GM12878 (cell line): Measurements from ENCODE around the gene PGC. TPM values are rescaled to one million over a fixed set of nuclear protein-coding genes. Genes with fewer than 3 reads are reported as not detected.

Experiments used
- ATAC-seq: fragments of 200-7000 bp; cut with Tn5 transposase; 3 replicates; pipeline ENCODE4 v1.9.1; 2020; ENCODE audit warnings: mild to moderate bottlenecking, moderate library complexity
- BruUV-seq: library from RNA; stranded (reverse); fragments of 400-500 nt; replicated peaks from 2 replicates; lab custom pipeline; 2021; lab: Mats Ljungman, UMichigan
- CTCF ChIA-PET: fragments of 300-600 bp; sonication (Branson Sonifier 250); formaldehyde crosslinking; extraction: SDS; loops from one replicate; lab custom pipeline; 2021; ENCODE audit warnings: inconsistent platforms; lab: Yijun Ruan, JAX
- POLR2A ChIA-PET: fragments of 350-600 bp; formaldehyde crosslinking; extraction: SDS; loops from one replicate; lab custom pipeline; 2021; ENCODE audit warnings: inconsistent platforms; lab: Charles Lee
- RAD21 ChIA-PET: fragments of 300-600 bp; sonication (Branson Sonifier 250); formaldehyde crosslinking; loops from one replicate; lab custom pipeline; 2023; ENCODE audit warnings: antibody characterized with exemption; ENCODE audit not compliant: unreplicated experiment; lab: Charles Lee
- SMC1A ChIA-PET: fragments of 300-600 bp; sonication (Branson Sonifier 250); formaldehyde crosslinking; loops from one replicate; lab custom pipeline; 2023; ENCODE audit not compliant: unreplicated experiment, uncharacterized antibody; lab: Charles Lee
- DNase-seq: peaks from one replicate; pipeline ENCODE4 v3.0.0-alpha.2; 2011; ENCODE audit warnings: low read depth, low spot score
- FAIRE-seq: peaks from 3 replicates; lab custom pipeline; 2011; peaks lifted over from hg19 to GRCh38; lab: Jason Lieb, UNC
- H2AFZ ChIP-seq: 2 replicates; pipeline ENCODE4 v1.6.0; 2011; ENCODE audit warnings: low read depth, low read length, control low read depth; ENCODE audit not compliant: control insufficient read depth
- H3K27ac ChIP-seq: 2 replicates; pipeline ENCODE4 v1.5.1; 2011; ENCODE audit warnings: control low read depth; ENCODE audit not compliant: control insufficient read depth, insufficient read depth
- H3K27me3 ChIP-seq, 2 experiments: replicated peaks in 1 of 2; 2 replicates each; pipeline versions ENCODE4 v1.6.0 to v1.6.1; 2011; ENCODE audit warnings: low read length in 1 of 2; ENCODE audit not compliant: control insufficient read depth in 2 of 2, insufficient read depth in 2 of 2
- H3K36me3 ChIP-seq, 2 experiments: 2 replicates each; pipeline ENCODE4 v1.5.1; 2011; ENCODE audit warnings: low read length in 1 of 2; ENCODE audit not compliant: control insufficient read depth in 2 of 2, insufficient read depth in 2 of 2
- H3K4me1 ChIP-seq: 2 replicates; pipeline ENCODE4 v1.6.1; 2011; ENCODE audit warnings: mild to moderate bottlenecking, low read length, moderate library complexity, mixed read lengths; ENCODE audit not compliant: control insufficient read depth, insufficient read depth
- H3K4me2 ChIP-seq: 2 replicates; pipeline ENCODE4 v1.6.0; 2011; ENCODE audit warnings: control low read depth; ENCODE audit not compliant: control insufficient read depth, insufficient read depth
- H3K4me3 ChIP-seq: fragments of 200-600 bp; sonication (generic); 2 replicates; pipeline ENCODE4 v1.5.1; 2016
- H3K79me2 ChIP-seq: 2 replicates; pipeline ENCODE4 v1.6.0; 2011; ENCODE audit warnings: low read length; ENCODE audit not compliant: control insufficient read depth, insufficient read depth
- H3K9ac ChIP-seq: 2 replicates; pipeline ENCODE4 v1.8.0; 2011; ENCODE audit warnings: low read length, control low read depth, mixed read lengths; ENCODE audit not compliant: control insufficient read depth, insufficient read depth
- H3K9me3 ChIP-seq: replicated peaks from 3 replicates; pipeline ENCODE4 v1.5.1; 2011; ENCODE audit warnings: mild to moderate bottlenecking, low read length; ENCODE audit not compliant: control insufficient read depth, insufficient read depth
- H4K20me1 ChIP-seq: 2 replicates; pipeline ENCODE4 v1.6.0; 2011; ENCODE audit not compliant: control insufficient read depth, insufficient read depth
- BHLHE40 ChIP-seq, 2 experiments: fragments of 450-650 bp in 1 of 2; IDR thresholded peaks; 2 replicates each; pipeline ENCODE4 v1.6.1; 2011 to 2017; ENCODE audit warnings: low read depth in 2 of 2, borderline replicate concordance in 1 of 2, improper control_type of control experiment in 1 of 2, low read length in 1 of 2, mild to moderate bottlenecking in 1 of 2
- CREM ChIP-seq: IDR thresholded peaks from 2 replicates; pipeline ENCODE4 v1.6.1; 2014; ENCODE audit warnings: antibody characterized with exemption, low read depth
- EGR1 ChIP-seq, 2 experiments: IDR thresholded peaks; 1 replicate in 1 of 2; 2 replicates in 1 of 2; pipeline ENCODE4 v1.6.1; 2011 to 2012; ENCODE audit warnings: low read depth in 2 of 2, low read length in 2 of 2, borderline replicate concordance in 1 of 2, mild to moderate bottlenecking in 1 of 2, moderate library complexity in 1 of 2
- SMAD1 ChIP-seq: fragments of 450-650 bp; IDR thresholded peaks from 2 replicates; pipeline ENCODE4 v1.6.1; 2018; ENCODE audit warnings: mild to moderate bottlenecking, low read depth; ENCODE audit not compliant: partially characterized antibody
- WGBS: methylation state at CpG from one replicate; pipeline ENCODE4 v1.1.6; 2016; ENCODE audit warnings: low lambda C conversion rate; ENCODE audit not compliant: insufficient replicate concordance, insufficient coverage; ENCODE audit errors: missing lambda C conversion rate; 5-methylcytosine and 5-hydroxymethylcytosine counted together
- in situ Hi-C: fragments of 300-500 bp; cut with MboI; formaldehyde crosslinking; loops from 9 replicates; pipeline ENCODE4 v1.14.3; 2018; ENCODE audit warnings: mixed read lengths
- intact Hi-C: fragments of 100-400 bp; cut with micrococcal nuclease; formaldehyde crosslinking; loops from one replicate; pipeline ENCODE4 v1.14.2; 2022; ENCODE audit not compliant: unreplicated experiment
- polyA plus RNA-seq, 11 experiments: library from polyadenylated mRNA; depleted of rRNA in 4 of 11; unstranded in 6 of 11; stranded (reverse) in 5 of 11; fragments of >200 nt; fragmentation: Nextera tagmentation in 4 of 11; fragmentation: Illumina TruSeq in 1 of 11; extraction: Ambion mirVana in 4 of 11; extraction: Trizol in 1 of 11; gene quantifications; 1 replicate in 1 of 11; 2 replicates in 10 of 11; pipeline versions ENCODE4 v1.2.1 to v1.2.3, GENCODE V29; 2011 to 2016; ENCODE audit warnings: inconsistent platforms in 2 of 11, missing spikeins in 2 of 11, low read depth in 1 of 11
- total RNA-seq, 4 experiments: library from RNA; depleted of rRNA in 3 of 4; stranded (reverse); fragments of >200 nt in 3 of 4; fragmentation: Illumina TruSeq in 1 of 4; extraction: Trizol in 1 of 4; gene quantifications; 2 replicates each; pipeline versions ENCODE4 v1.2.1 to v1.2.3, GENCODE V29; 2013 to 2021
- TF ChIP-seq, protein P1 (sequence below): fragments of 450-650 bp; formaldehyde crosslinking; IDR thresholded peaks from 2 replicates; pipeline ENCODE4 v1.4.0; 2020; ENCODE audit warnings: mild to moderate bottlenecking, moderate library complexity
- TF ChIP-seq, protein P2 (sequence below): IDR thresholded peaks from 2 replicates; pipeline ENCODE4 v1.6.1; 2012; ENCODE audit warnings: mild to moderate bottlenecking, low read depth, low read length

Gene PGC
- total and polyA plus RNA-seq, 10 of the 15 experiments (the other 5 are each of a cell fraction or from before 2014, with no cell fraction given): 0.26 TPM; not detected in 9

DNA sequence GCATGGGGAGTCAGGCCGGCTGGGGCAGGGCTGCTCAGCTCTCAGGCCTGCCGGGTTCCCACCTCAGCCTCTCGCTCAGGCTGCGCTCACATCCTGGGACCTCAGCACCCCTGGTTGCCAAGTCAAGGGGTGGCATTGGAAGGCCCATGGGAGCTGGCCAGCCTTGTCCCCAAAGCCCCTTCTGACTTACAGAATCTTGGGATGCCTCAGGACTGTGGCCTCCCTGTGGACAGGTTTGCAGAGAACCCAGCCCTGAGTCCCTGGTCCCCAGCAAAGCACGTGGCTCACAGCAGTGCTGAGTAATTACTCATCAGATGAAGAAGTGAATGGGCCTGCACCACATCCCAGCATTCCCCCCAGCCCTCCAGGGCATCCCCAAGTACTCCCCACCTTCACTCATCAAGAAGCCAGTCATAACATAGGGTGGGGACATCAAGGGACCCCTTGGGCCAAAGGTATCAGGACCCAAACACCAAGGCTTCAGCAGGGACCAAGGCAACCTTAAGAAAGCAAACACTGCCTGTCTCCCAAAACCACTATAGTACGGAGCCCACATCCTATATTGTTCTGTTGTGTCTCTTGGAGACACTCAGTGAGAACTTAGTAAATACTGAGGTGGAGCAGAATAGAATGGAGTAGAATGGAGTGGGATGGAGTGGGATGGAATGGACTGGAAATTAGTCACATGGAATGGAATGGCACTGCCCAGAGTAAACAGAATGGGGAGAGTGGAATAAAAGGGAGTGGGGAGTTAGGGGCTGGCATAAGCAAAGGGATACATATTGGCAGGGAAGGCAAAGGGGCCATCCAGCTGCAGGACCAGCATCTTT is 3.6 kb downstream of the PGC start:
- no peaks in the 10 kb centered on the region for H3K36me3 ChIP-seq
- no peak overlapping the region for H3K4me2 ChIP-seq
- H3K4me1 ChIP-seq: no peaks in the 10 kb centered on the region
- no peak for TF ChIP-seq BHLHE40 (IDR thresholded peaks at IDR 0.05; ENCODE audit: borderline replicate concordance in 1 of 2, low read depth in 2 of 2, low read length in 1 of 2)
- ChIA-PET RAD21 (no interaction called here), POLR2A (no interaction called here), SMC1A (no interaction called here), CTCF (no interaction called here)
- 51% methylated on average over 6 of the region's 6 CpGs for WGBS
- no peak overlapping the region for H3K27ac ChIP-seq
- ATAC-seq (no peak), FAIRE-seq (no peak), DNase-seq (no peak)
- no peaks in the 10 kb centered on the region for H3K9me3 ChIP-seq
- H2AFZ ChIP-seq: no peak overlapping the region
- no peak overlapping the region for H3K9ac ChIP-seq
- BruUV-seq: no TSS peak
- no peaks in the 10 kb centered on the region; a peak in 1 of 4 replicates for H3K27me3 ChIP-seq
- H3K4me3 ChIP-seq: no peak overlapping the region
- H3K79me2 ChIP-seq: no peaks in the 10 kb centered on the region
- in situ Hi-C loops (no loop called here), intact Hi-C loops (no loop called here)
- H4K20me1 ChIP-seq: no peaks in the 10 kb centered on the region

DNA sequence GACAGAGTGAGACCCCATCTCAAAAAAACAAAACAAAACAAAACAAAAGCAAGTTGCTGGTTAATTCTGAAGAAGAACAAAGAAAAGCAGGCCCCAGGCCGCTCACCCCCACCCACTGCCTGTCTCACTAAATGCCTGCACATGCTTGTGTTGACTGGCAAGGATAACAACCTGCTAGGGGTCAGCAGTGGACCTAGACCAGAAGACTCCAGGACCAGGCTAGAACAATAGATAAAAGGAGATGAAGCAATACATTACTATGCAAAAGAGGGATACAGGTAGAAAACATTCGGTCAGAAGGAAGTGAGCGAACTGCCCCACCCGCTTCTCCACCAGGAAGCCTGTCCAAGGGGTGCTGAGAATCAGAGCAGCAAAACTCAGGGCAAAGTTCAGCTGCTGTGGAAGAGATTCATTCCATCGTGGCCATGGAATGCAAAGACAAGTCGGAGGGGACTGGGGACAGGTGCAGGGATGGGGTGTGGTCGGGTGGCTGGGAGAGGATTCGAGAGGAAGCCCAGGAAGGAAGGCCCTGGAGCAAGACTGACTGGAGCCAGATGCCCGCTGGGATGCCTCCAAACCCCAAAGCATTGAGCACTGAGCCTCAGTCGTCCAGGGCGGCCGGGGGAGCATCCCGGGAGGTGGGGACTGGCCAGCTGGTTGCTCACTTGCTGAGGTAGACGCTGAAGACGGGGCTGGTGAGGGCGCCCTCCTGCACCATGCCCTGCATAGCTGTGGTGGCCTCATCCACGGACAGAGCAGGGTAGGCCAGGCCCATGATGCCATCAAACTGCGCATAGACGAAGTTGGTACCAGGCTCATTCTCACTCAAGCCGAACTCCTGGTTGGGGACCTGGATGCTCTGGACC is 5.3 kb downstream of the PGC start:
- intact Hi-C loops: no loop called here
- Histone ChIP-seq H3K9ac (no peak overlapping the region), H3K4me2 (no peak overlapping the region), H3K36me3 (no peaks in the 10 kb centered on the region), H4K20me1 (no peaks in the 10 kb centered on the region), H3K27ac (no peak overlapping the region), H3K4me1 (no peaks in the 10 kb centered on the region), H2AFZ (no peak overlapping the region), H3K79me2 (no peaks in the 10 kb centered on the region), H3K9me3 (no peaks in the 10 kb centered on the region), H3K27me3 (no peaks in the 10 kb centered on the region; a peak in 1 of 4 replicates), H3K4me3 (no peak overlapping the region)
- no peak for FAIRE-seq
- no TSS peak for BruUV-seq
- no peak for ATAC-seq
- WGBS: 58% methylated on average over 18 of the region's 20 CpGs
- ChIA-PET CTCF (no interaction called here), POLR2A (no interaction called here), RAD21 (no interaction called here), SMC1A (no interaction called here)
- DNase-seq: no peak
- in situ Hi-C loops: no loop called here
- TF ChIP-seq, protein P1, sequence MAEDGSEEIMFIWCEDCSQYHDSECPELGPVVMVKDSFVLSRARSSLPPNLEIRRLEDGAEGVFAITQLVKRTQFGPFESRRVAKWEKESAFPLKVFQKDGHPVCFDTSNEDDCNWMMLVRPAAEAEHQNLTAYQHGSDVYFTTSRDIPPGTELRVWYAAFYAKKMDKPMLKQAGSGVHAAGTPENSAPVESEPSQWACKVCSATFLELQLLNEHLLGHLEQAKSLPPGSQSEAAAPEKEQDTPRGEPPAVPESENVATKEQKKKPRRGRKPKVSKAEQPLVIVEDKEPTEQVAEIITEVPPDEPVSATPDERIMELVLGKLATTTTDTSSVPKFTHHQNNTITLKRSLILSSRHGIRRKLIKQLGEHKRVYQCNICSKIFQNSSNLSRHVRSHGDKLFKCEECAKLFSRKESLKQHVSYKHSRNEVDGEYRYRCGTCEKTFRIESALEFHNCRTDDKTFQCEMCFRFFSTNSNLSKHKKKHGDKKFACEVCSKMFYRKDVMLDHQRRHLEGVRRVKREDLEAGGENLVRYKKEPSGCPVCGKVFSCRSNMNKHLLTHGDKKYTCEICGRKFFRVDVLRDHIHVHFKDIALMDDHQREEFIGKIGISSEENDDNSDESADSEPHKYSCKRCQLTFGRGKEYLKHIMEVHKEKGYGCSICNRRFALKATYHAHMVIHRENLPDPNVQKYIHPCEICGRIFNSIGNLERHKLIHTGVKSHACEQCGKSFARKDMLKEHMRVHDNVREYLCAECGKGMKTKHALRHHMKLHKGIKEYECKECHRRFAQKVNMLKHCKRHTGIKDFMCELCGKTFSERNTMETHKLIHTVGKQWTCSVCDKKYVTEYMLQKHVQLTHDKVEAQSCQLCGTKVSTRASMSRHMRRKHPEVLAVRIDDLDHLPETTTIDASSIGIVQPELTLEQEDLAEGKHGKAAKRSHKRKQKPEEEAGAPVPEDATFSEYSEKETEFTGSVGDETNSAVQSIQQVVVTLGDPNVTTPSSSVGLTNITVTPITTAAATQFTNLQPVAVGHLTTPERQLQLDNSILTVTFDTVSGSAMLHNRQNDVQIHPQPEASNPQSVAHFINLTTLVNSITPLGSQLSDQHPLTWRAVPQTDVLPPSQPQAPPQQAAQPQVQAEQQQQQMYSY (CRISPR knock-in tag): no peak
- TF ChIP-seq SMAD1 (no peak), EGR1 (IDR thresholded peaks at IDR 0.05; ENCODE audit: borderline replicate concordance in 1 of 2, low read depth in 2 of 2, low read length in 2 of 2) (no peak), CREM (no peak)
- TF ChIP-seq, protein P2, sequence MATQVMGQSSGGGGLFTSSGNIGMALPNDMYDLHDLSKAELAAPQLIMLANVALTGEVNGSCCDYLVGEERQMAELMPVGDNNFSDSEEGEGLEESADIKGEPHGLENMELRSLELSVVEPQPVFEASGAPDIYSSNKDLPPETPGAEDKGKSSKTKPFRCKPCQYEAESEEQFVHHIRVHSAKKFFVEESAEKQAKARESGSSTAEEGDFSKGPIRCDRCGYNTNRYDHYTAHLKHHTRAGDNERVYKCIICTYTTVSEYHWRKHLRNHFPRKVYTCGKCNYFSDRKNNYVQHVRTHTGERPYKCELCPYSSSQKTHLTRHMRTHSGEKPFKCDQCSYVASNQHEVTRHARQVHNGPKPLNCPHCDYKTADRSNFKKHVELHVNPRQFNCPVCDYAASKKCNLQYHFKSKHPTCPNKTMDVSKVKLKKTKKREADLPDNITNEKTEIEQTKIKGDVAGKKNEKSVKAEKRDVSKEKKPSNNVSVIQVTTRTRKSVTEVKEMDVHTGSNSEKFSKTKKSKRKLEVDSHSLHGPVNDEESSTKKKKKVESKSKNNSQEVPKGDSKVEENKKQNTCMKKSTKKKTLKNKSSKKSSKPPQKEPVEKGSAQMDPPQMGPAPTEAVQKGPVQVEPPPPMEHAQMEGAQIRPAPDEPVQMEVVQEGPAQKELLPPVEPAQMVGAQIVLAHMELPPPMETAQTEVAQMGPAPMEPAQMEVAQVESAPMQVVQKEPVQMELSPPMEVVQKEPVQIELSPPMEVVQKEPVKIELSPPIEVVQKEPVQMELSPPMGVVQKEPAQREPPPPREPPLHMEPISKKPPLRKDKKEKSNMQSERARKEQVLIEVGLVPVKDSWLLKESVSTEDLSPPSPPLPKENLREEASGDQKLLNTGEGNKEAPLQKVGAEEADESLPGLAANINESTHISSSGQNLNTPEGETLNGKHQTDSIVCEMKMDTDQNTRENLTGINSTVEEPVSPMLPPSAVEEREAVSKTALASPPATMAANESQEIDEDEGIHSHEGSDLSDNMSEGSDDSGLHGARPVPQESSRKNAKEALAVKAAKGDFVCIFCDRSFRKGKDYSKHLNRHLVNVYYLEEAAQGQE: no peak
